ENCODE data around the gene PEX14. TPM values are rescaled to one million over a fixed set of nuclear protein-coding genes. Genes with fewer than 3 reads are reported as not detected.

The PEX14 gene
- total RNA-seq, 1 donor from 2014 or later, result 27.4 TPM

DNA sequence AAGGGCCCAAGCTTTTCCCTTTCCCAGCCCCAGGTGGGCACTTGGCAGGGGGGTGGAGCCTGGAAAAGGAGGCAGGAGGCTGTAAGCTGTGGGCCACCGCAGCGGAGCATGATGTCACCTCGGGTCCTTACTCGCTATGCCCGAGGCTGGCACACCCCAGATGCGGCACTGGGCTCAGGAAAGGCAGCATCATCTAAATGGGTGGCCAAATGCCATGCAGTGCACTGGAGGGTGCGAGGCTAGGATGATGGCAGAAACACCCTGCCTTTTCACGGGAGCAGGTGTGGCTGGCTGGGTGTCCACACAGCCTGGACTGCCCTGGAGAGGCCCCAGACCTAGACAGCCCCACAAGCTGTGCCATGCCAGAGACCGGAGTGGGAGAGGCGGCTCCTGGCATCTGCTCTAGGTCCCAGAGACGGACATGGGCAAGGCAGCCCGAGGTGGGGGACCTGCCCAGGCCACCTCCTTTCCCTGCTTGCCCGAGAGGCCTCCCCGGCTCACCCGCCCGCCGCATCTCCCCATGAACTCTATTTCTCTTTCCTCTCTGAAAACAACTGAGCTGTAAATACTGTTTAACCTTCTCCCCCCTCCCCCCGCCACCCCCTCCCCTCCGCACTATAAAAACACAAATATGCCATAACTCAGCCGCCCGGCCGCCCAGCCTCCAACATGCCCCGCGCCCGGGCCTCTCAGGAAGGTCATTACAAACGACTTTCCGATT, 197.0 kb downstream of the PEX14 start:
- Histone ChIP-seq H3K27me3 (ENCODE audit: control insufficient read depth, insufficient read depth, low read length) (no peaks in the 10 kb centered on the region), H3K4me3 (ENCODE audit: low read depth, low read length) (no peak overlapping the region), H3K36me3 (ENCODE audit: control insufficient read depth, insufficient read depth, low read length) (no peaks in the 10 kb centered on the region)
- TF ChIP-seq, protein P1, sequence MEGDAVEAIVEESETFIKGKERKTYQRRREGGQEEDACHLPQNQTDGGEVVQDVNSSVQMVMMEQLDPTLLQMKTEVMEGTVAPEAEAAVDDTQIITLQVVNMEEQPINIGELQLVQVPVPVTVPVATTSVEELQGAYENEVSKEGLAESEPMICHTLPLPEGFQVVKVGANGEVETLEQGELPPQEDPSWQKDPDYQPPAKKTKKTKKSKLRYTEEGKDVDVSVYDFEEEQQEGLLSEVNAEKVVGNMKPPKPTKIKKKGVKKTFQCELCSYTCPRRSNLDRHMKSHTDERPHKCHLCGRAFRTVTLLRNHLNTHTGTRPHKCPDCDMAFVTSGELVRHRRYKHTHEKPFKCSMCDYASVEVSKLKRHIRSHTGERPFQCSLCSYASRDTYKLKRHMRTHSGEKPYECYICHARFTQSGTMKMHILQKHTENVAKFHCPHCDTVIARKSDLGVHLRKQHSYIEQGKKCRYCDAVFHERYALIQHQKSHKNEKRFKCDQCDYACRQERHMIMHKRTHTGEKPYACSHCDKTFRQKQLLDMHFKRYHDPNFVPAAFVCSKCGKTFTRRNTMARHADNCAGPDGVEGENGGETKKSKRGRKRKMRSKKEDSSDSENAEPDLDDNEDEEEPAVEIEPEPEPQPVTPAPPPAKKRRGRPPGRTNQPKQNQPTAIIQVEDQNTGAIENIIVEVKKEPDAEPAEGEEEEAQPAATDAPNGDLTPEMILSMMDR (IDR thresholded peaks at IDR 0.05; ENCODE audit: insufficient read depth, low read length, poor library complexity, severe bottlenecking), result no peak
- DNase-seq (ENCODE audit: low read depth), result no peak

DNA sequence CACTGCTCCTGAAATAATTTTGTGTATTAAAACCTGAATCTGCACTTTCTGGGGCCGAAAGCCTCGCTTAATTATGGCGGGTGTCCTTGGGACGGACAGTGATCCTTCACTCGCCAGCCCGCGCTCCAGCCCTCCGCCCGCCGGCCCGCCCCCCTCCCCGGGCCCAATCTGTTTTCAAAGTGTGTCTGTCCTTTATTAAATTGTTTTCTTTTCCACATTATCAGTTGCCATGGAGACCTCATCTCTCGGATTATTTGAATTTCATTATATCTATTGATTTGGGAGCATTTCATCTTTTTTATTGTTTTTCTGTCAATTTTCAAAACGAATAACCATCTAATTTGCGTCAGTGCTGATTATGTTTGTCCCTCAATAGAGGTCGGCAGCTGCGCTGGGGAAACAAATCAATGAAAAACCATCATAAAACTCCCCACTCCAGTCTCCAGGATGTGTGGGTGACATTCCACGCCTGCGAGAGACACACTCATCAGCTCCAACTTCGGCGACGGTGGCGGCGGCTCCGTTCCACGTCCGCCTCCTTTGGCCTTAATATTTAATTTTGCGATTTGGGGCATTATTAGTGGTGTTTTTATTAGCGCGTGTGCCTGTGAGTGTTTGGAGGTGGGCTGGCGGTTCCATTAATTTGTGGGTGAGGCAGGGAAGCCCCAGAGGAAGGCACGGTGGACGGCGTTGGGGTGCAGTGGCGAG, 197.7 kb downstream of the PEX14 start:
- Histone ChIP-seq H3K36me3 (ENCODE audit: control insufficient read depth, insufficient read depth, low read length) (no peaks in the 10 kb centered on the region), H3K27me3 (ENCODE audit: control insufficient read depth, insufficient read depth, low read length) (no peaks in the 10 kb centered on the region), H3K4me3 (ENCODE audit: low read depth, low read length) (no peak overlapping the region)
- TF ChIP-seq, protein P1 (IDR thresholded peaks at IDR 0.05; ENCODE audit: insufficient read depth, low read length, poor library complexity, severe bottlenecking), result no peak
- no peak for DNase-seq (ENCODE audit: low read depth)

DNA sequence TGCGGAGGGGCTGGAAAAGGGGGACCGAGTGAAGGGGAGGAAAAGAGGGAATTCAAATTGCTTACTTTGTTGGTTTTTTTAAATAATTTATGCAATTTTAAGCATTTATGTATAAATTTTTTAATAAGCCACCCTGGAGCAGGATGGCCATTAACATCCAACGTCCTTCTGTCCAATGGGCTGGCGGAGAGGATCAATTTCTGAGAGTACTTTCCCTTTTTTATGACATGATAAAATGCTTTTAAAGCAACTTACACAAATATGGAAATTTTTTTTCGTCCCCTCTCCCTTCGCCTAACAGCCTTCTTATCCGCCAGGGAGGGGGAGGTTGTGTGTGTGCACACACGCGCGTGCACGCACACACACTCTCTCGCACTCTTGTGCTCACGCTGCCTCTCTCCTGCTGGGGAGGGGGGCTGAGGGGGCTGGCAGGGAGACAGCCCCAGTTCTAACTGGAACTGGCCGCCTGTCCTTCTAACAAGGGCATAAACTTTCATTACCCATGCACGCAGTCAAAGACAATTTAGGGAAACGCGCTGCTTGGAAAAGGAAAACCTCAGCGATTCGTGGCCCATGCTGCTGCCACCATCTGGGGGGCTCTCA, 198.5 kb downstream of the PEX14 start:
- H3K27me3 ChIP-seq (ENCODE audit: control insufficient read depth, insufficient read depth, low read length), result no peaks in the 10 kb centered on the region
- DNase-seq (ENCODE audit: low read depth), result no peak
- TF ChIP-seq, protein P1 (IDR thresholded peaks at IDR 0.05; ENCODE audit: insufficient read depth, low read length, poor library complexity, severe bottlenecking), result no peak
- H3K36me3 ChIP-seq (ENCODE audit: control insufficient read depth, insufficient read depth, low read length), result no peaks in the 10 kb centered on the region
- H3K4me3 ChIP-seq (ENCODE audit: low read depth, low read length), result no peak overlapping the region

DNA sequence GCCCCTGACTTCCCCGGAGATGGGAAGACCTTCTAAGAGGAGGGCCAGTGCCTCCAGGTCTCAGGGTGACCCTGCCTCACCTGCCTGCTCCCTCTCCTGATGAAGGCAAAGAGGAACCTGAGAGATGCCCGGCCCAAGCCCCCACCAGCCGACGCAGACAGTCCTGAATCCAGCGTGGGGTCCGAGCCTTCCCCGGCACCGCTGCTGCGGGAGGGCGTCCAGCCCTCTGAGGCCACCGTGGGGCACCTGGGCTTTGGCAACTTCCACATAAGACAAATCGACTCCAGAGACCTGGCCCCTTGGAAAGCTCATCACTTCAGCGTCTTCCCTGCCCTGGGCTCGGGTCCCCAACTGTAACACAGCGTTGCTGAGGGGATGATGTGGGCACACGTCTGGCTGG, 199.5 kb downstream of the PEX14 start:
- no peak for DNase-seq (ENCODE audit: low read depth)
- Histone ChIP-seq H3K4me3 (ENCODE audit: low read depth, low read length) (no peak overlapping the region), H3K36me3 (ENCODE audit: control insufficient read depth, insufficient read depth, low read length) (no peaks in the 10 kb centered on the region), H3K27me3 (ENCODE audit: control insufficient read depth, insufficient read depth, low read length) (no peaks in the 10 kb centered on the region)
- TF ChIP-seq, protein P1 (IDR thresholded peaks at IDR 0.05; ENCODE audit: insufficient read depth, low read length, poor library complexity, severe bottlenecking), result no peak

DNA sequence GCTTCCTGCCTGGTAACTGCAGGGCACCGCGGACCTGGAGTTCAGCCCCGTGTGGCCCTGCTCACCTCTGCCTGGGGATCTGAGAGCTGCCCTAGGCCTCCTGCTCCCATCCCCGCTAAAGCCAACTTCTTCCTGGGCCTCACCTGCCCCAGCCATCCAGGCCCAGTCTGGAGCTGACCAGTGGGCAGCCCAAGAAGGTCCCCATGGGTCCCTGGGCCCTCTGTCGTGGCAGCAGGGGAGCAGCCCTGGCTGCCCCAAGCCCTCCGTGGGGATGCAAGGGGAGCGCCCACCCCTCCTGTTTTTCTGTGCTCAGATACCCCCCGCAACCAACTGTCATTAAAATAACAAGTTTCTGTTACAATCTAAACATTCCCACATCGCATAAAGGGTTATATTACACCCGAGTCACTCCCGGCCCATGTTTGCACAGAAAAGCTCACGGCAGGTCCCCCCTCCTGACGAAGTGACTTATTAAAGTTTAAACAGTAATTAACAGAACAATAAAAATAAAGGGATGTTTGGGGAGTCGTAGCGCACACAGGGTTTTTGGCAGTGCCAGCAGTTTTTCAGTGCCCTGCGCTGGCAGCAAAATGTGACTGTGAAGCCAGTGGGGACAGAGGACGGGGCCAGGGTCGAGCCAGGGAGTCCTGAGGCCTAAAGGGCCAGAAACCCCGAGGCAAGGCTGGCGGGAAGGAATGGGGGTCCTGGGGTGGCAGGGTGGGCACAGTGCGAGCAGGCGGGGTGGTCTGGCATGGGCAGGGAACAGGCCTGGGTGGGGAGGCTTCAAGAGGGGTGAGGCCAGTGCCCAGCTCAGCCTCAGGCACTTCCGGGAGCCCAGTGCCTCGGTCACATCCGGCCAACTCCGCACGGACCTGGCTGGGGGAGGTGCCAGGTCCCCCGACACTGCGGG, 200.2 kb downstream of the PEX14 start:
- no peaks in the 10 kb centered on the region for H3K27me3 ChIP-seq (ENCODE audit: control insufficient read depth, insufficient read depth, low read length)
- H3K4me3 ChIP-seq (ENCODE audit: low read depth, low read length), result no peak overlapping the region
- H3K36me3 ChIP-seq (ENCODE audit: control insufficient read depth, insufficient read depth, low read length), result no peaks in the 10 kb centered on the region
- TF ChIP-seq, protein P1 (IDR thresholded peaks at IDR 0.05; ENCODE audit: insufficient read depth, low read length, poor library complexity, severe bottlenecking), result no peak
- no peak for DNase-seq (ENCODE audit: low read depth)
